H1 (cell line): ENCODE data around the gene FAM219A. TPM values are rescaled to one million over a fixed set of nuclear protein-coding genes. Genes with fewer than 3 reads are reported as not detected.

Experiments used
- CREB1 ChIP-seq: IDR thresholded peaks from 2 replicates; pipeline ENCODE4 v1.6.1; 2012; ENCODE audit warnings: inconsistent platforms
- MAFK ChIP-seq: IDR thresholded peaks from 2 replicates; pipeline ENCODE4 v1.6.1; 2012; ENCODE audit warnings: low read depth, mild to moderate bottlenecking, improper control_type of control experiment, low read length
- USF2 ChIP-seq: IDR thresholded peaks from 2 replicates; pipeline ENCODE4 v1.6.1; 2011; ENCODE audit warnings: low read length, improper control_type of control experiment
- polyA plus RNA-seq, 7 experiments: library from polyadenylated mRNA; depleted of rRNA in 3 of 7; stranded (reverse) in 5 of 7; unstranded in 2 of 7; fragments of >200 nt in 5 of 7; fragments of 200-250 nt in 2 of 7; gene quantifications; 1 replicate in 5 of 7; 2 replicates in 1 of 7; 4 replicates in 1 of 7; pipeline versions ENCODE4 v1.2.1 to v1.2.3, GENCODE V29; 2011 to 2013; ENCODE audit warnings: missing spikeins in 2 of 7, mixed read lengths in 2 of 7
- total RNA-seq: library from RNA; stranded (reverse); fragmentation: NEBNext Ultra II Directional; extraction: Animal tissue kit (Norgen Biotek cat#: 25700); gene quantifications from 2 replicates; pipeline ENCODE4 v1.2.1, GENCODE V29; 2021

Gene FAM219A
- total and polyA plus RNA-seq, 2 of the 8 experiments (the other 6 are each of a cell fraction or from before 2014, with no cell fraction given): 7.7 to 10.4 TPM

- TF ChIP-seq USF2: no peak
- no peak for TF ChIP-seq CREB1
- TF ChIP-seq MAFK: no peak
- TF ChIP-seq, all 59 proteins: peak for 0
Measured at GRCh38 chr9:34443976-34444375, 14.4 kb downstream of the FAM219A start (continued).
